Trophoblast cell (in vitro differentiated cells and primary cell): ENCODE data around the gene SLC7A6OS.
A peak's percentile ranks its signal among the peaks of the same experiment; 100 is the strongest.

Experiments used
- DNase-seq, 2 donors: peaks; one replicate each; pipeline ENCODE4 v3.0.0-alpha.2; 2016
- H2AFZ ChIP-seq: 2 replicates; pipeline ENCODE4 v1.6.1; 2013; ENCODE audit warnings: low read length, moderate library complexity, mild to moderate bottlenecking; ENCODE audit not compliant: insufficient read depth, poor library complexity
- H2AK5ac ChIP-seq: 2 replicates; pipeline ENCODE4 v1.6.1; 2013; ENCODE audit warnings: mild to moderate bottlenecking, low read length
- H2BK120ac ChIP-seq: 2 replicates; pipeline ENCODE4 v1.6.1; 2013; ENCODE audit warnings: low read length, mild to moderate bottlenecking, moderate library complexity; ENCODE audit not compliant: insufficient read depth, poor library complexity
- H2BK12ac ChIP-seq: 2 replicates; pipeline ENCODE4 v1.6.1; 2013; ENCODE audit warnings: mild to moderate bottlenecking, low read length, moderate library complexity
- H2BK5ac ChIP-seq: 2 replicates; pipeline ENCODE4 v1.6.1; 2013; ENCODE audit warnings: low read length, low read depth, moderate library complexity, mild to moderate bottlenecking; ENCODE audit not compliant: poor library complexity
- H3K14ac ChIP-seq: 2 replicates; pipeline ENCODE4 v1.6.1; 2013; ENCODE audit warnings: mild to moderate bottlenecking, low read length
- H3K18ac ChIP-seq: 2 replicates; pipeline ENCODE4 v1.6.1; 2013; ENCODE audit warnings: mild to moderate bottlenecking, low read length
- H3K23ac ChIP-seq: 2 replicates; pipeline ENCODE4 v1.6.1; 2013; ENCODE audit warnings: low read length
- H3K27ac ChIP-seq: 2 replicates; pipeline ENCODE4 v1.5.1; 2013; ENCODE audit warnings: low read depth, mild to moderate bottlenecking, inconsistent platforms, low read length, moderate library complexity
- H3K27me3 ChIP-seq: 2 replicates; pipeline ENCODE4 v1.6.1; 2013; ENCODE audit warnings: inconsistent platforms, mild to moderate bottlenecking, low read length, moderate library complexity; ENCODE audit not compliant: insufficient read depth
- H3K36me3 ChIP-seq, 2 experiments: 1 replicate in 1 of 2; 2 replicates in 1 of 2; pipeline ENCODE4 v1.6.1; 2013; ENCODE audit warnings: low read length in 2 of 2, mild to moderate bottlenecking in 2 of 2, moderate library complexity in 1 of 2; ENCODE audit not compliant: insufficient read depth in 2 of 2, control insufficient read depth in 1 of 2
- H3K4ac ChIP-seq: 2 replicates; pipeline ENCODE4 v1.6.1; 2013; ENCODE audit warnings: low read depth, mild to moderate bottlenecking, low read length, moderate library complexity
- H3K4me1 ChIP-seq, 2 experiments: 1 replicate in 1 of 2; 2 replicates in 1 of 2; pipeline ENCODE4 v1.6.1; 2013; ENCODE audit warnings: low read length in 2 of 2, mild to moderate bottlenecking in 2 of 2, moderate library complexity in 1 of 2; ENCODE audit not compliant: insufficient read depth in 2 of 2, control insufficient read depth in 1 of 2
- H3K4me2 ChIP-seq: 2 replicates; pipeline ENCODE4 v1.6.1; 2013; ENCODE audit warnings: inconsistent platforms, mild to moderate bottlenecking, low read length, moderate library complexity
- H3K4me3 ChIP-seq: 2 replicates; pipeline ENCODE4 v1.5.1; 2013; ENCODE audit warnings: mild to moderate bottlenecking, low read depth, low read length, inconsistent platforms
- H3K79me1 ChIP-seq: one replicate; pipeline ENCODE4 v1.6.1; 2013; ENCODE audit warnings: low read length
- H3K79me2 ChIP-seq: 2 replicates; pipeline ENCODE4 v1.6.1; 2013; ENCODE audit warnings: low read length, mild to moderate bottlenecking; ENCODE audit not compliant: control insufficient read depth, insufficient read depth, poor library complexity
- H3K9ac ChIP-seq: 2 replicates; pipeline ENCODE4 v1.6.1; 2013; ENCODE audit warnings: mild to moderate bottlenecking, low read length
- H3K9me3 ChIP-seq: 2 replicates; pipeline ENCODE4 v1.6.1; 2013; ENCODE audit warnings: low read depth, mild to moderate bottlenecking, control low read depth, inconsistent platforms, low read length; ENCODE audit not compliant: insufficient read depth
- H4K12ac ChIP-seq: 2 replicates; pipeline ENCODE4 v1.6.1; 2013; ENCODE audit warnings: low read depth, mild to moderate bottlenecking, low read length, moderate library complexity
- H4K8ac ChIP-seq: 2 replicates; pipeline ENCODE4 v1.6.1; 2013; ENCODE audit warnings: low read depth, mild to moderate bottlenecking, low read length, moderate library complexity
- H4K91ac ChIP-seq: one replicate; pipeline ENCODE4 v1.6.1; 2013; ENCODE audit warnings: low read depth, mild to moderate bottlenecking, low read length, moderate library complexity
- WGBS: extraction: QIAGEN DNeasy Blood & Tissue Kit; methylation state at CpG from one replicate; pipeline ENCODE4 v1.1.7; 2013; ENCODE audit warnings: missing lambda C conversion rate; ENCODE audit not compliant: insufficient read length, insufficient coverage; ENCODE audit errors: extremely low coverage; 5-methylcytosine and 5-hydroxymethylcytosine counted together

Gene SLC7A6OS

DNA sequence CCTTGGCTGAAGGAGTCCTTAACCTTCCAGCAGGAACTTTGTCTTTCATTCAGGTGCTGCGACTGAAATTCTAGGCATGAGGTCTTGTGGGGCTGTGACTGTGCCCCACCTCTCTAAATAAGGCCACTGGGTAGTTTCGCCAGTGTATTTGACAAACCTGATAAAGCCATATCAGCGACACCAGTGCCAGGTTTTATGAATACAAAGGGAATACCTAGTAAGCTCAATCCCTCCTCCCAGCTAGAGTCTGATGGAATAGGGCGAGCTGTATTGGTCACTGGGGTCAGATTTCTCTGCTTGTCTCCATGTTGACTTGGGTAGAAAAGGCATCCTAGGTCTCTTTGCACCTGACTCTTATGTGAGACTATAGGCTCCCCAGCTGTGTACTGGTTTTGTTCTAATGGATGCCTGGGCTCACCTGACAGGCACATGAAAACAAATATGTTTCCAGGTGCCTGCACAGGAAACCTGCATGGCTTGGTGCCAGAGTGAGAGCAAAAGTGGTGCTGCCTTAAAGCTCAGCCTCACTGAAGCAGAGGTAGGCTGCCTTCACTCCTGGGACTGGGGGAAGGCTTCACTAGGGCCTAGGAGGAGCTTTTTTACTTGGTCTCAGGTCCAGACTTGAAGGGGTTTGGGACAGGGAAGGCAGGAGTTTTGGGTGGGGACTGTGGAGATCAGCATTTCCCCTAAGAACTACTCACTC, 38.1 kb downstream of the SLC7A6OS start:
- H4K12ac ChIP-seq: peak overlapping the region; percentile 56
- H3K14ac ChIP-seq: peak overlapping the region; percentile 38
- peak overlapping the region; percentile 66 for H2BK5ac ChIP-seq
- H2AK5ac ChIP-seq: peak overlapping the region; percentile 63
- H3K27ac ChIP-seq: no peak overlapping the region
- H3K79me2 ChIP-seq: peaks cover 6% of the 10 kb centered on the region
- H3K36me3 ChIP-seq: peaks cover 18 to 30% of the 10 kb centered on the region in 2 experiments
- H2BK12ac ChIP-seq: peak overlapping the region; percentile 30
- peak overlapping the region; percentile 68 for H3K18ac ChIP-seq
- peak overlapping the region; percentile 48 for H4K91ac ChIP-seq
- peaks cover 5% of the 10 kb centered on the region for H3K79me1 ChIP-seq
- no peak overlapping the region for H3K4me2 ChIP-seq
- H3K27me3 ChIP-seq: no peaks in the 10 kb centered on the region
- no peak overlapping the region for H2AFZ ChIP-seq
- peak overlapping the region; percentile 35 for H2BK120ac ChIP-seq
- DNase-seq: no peak
- no peaks in the 10 kb centered on the region for H3K9me3 ChIP-seq
- peaks cover 4 to 7% of the 10 kb centered on the region in 2 experiments for H3K4me1 ChIP-seq
- no CpG with 5 or more reads among the region's 4 CpGs for WGBS
- peak overlapping the region; percentile 40 for H3K4ac ChIP-seq
- H3K23ac ChIP-seq: no peak overlapping the region
- H4K8ac ChIP-seq: peak overlapping the region; percentile 52
- H3K4me3 ChIP-seq: no peak overlapping the region
- peak overlapping the region; percentile 17 for H3K9ac ChIP-seq

DNA sequence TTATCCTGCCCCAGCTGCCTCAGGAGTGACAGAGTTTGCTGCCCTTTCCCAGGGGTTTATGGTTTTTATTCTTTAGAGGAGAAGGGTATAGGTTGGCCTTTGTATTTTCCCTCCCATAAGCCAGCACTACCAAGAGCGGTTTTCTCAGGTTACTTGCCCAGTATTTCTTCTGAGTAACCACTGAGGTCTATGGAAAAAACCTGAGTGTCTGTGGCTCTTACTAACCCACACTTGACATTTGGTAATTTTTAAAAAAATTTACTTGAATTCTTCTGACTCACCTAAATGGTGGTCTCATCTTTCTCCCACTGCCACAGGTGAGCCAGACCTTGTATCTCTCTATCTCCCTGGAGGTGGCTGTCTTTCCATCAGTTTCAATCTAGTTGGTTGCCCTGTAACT, 40.4 kb downstream of the SLC7A6OS start:
- H2AK5ac ChIP-seq: no peak overlapping the region
- no peak overlapping the region for H4K91ac ChIP-seq
- H3K14ac ChIP-seq: no peak overlapping the region
- no peak overlapping the region for H3K4me2 ChIP-seq
- H3K27ac ChIP-seq: no peak overlapping the region
- no CpG with 5 or more reads among the region's 1 CpG for WGBS
- H3K9ac ChIP-seq: no peak overlapping the region
- H3K27me3 ChIP-seq: no peaks in the 10 kb centered on the region
- peaks cover 8% of the 10 kb centered on the region for H3K79me2 ChIP-seq
- H3K4me1 ChIP-seq: peaks cover 6 to 10% of the 10 kb centered on the region in 2 experiments
- peaks cover 9% of the 10 kb centered on the region for H3K79me1 ChIP-seq
- no peak overlapping the region for H3K23ac ChIP-seq
- no peak overlapping the region for H2AFZ ChIP-seq
- H3K4ac ChIP-seq: peak overlapping the region; percentile 14
- H4K8ac ChIP-seq: peak overlapping the region; percentile 19
- H3K36me3 ChIP-seq: peaks cover 18 to 30% of the 10 kb centered on the region in 2 experiments
- no peak overlapping the region for H2BK12ac ChIP-seq
- H3K4me3 ChIP-seq: no peak overlapping the region
- H3K9me3 ChIP-seq: no peaks in the 10 kb centered on the region
- no peak for DNase-seq
- H4K12ac ChIP-seq: no peak overlapping the region
- no peak overlapping the region for H2BK5ac ChIP-seq
- no peak overlapping the region for H2BK120ac ChIP-seq
- no peak overlapping the region for H3K18ac ChIP-seq

DNA sequence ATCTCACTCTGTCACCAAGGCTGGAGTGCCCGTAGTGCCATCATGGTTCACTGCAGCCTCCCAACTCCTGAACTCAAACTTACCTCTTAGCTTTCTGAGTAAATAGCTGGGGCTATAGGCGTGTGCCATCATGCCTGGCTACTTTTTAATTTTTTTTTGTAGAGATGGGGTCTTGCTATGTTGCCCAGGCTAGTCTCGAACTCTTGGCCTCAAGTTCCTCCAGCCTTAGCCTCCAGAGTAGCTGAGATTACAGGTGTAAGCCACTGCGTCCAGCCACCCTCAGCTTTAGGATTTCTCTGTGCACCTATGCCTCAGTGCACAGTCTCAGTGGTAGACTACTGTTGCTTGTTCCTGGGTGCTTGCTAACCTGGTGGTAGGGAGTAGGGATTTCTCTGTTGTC, 41.0 kb downstream of the SLC7A6OS start:
- peak overlapping the region; percentile 19 for H4K8ac ChIP-seq
- no peak overlapping the region for H2BK5ac ChIP-seq
- peak overlapping the region; percentile 46 for H2BK12ac ChIP-seq
- no peak overlapping the region for H3K14ac ChIP-seq
- H3K18ac ChIP-seq: peak overlapping the region; percentile 57
- no peak overlapping the region for H3K27ac ChIP-seq
- no peak for DNase-seq
- H3K79me2 ChIP-seq: peaks cover 9% of the 10 kb centered on the region
- peaks cover 12% of the 10 kb centered on the region for H3K79me1 ChIP-seq
- no peak overlapping the region for H3K4me3 ChIP-seq
- H3K4me1 ChIP-seq: peaks cover 6 to 10% of the 10 kb centered on the region in 2 experiments
- H3K23ac ChIP-seq: peak overlapping the region; percentile 17
- H2AK5ac ChIP-seq: no peak overlapping the region
- H4K12ac ChIP-seq: no peak overlapping the region
- no peak overlapping the region for H4K91ac ChIP-seq
- H2BK120ac ChIP-seq: no peak overlapping the region
- H2AFZ ChIP-seq: no peak overlapping the region
- H3K27me3 ChIP-seq: no peaks in the 10 kb centered on the region
- peak overlapping the region; percentile 14 for H3K4ac ChIP-seq
- H3K36me3 ChIP-seq: peaks cover 14 to 26% of the 10 kb centered on the region in 2 experiments
- no CpG with 5 or more reads among the region's 4 CpGs for WGBS
- no peaks in the 10 kb centered on the region for H3K9me3 ChIP-seq
- H3K4me2 ChIP-seq: no peak overlapping the region
- no peak overlapping the region for H3K9ac ChIP-seq

DNA sequence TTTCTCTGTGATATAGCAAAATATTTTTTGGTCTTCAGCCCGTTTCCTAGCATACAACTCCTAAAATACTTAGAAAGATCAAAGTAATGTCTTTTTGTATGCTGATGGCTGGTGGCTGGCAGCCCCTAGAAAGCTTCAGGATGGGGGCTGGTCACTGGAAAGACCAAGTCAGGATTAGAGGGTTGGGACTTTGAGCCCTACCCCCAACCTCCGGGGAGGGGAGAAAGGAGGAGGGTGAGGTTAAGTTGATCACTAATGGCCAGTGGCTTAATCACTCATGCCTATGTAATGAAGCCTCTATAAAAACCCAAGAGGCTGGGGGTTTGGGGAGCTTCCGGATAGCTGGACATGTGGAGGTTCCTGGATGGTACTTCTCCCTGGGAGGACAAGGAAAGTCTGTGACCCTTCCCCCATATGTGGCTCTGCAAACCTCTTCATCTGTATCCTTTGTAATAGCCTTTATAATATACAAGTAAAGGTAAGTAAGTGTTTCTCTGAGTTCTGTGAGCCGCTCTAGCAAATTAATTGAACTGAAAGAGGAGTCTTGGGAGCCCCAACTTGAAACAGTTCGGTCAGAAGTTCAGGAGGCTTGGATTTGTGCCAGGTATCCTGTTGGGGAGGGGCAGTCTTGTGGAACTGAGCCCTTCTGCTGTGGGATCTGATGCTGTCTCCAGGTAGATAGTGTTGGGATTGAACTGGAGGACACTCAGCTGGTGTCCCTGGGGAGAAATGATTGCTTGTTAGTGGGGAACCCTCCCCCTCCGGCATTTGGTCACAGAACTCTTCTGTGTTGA, 42.9 kb downstream of the SLC7A6OS start:
- H3K79me2 ChIP-seq: peaks cover 17% of the 10 kb centered on the region
- H3K18ac ChIP-seq: no peak overlapping the region
- no peak overlapping the region for H3K9ac ChIP-seq
- peaks cover 22% of the 10 kb centered on the region for H3K79me1 ChIP-seq
- H4K91ac ChIP-seq: no peak overlapping the region
- H3K14ac ChIP-seq: no peak overlapping the region
- H2AK5ac ChIP-seq: no peak overlapping the region
- no peak overlapping the region for H3K4me3 ChIP-seq
- no peak overlapping the region for H3K4me2 ChIP-seq
- H3K4me1 ChIP-seq: peaks cover 8 to 15% of the 10 kb centered on the region in 2 experiments
- no peaks in the 10 kb centered on the region for H3K27me3 ChIP-seq
- no peak overlapping the region for H2AFZ ChIP-seq
- H3K27ac ChIP-seq: no peak overlapping the region
- H2BK12ac ChIP-seq: peak overlapping the region; percentile 15
- peak overlapping the region; percentile 66 for H3K4ac ChIP-seq
- no peak overlapping the region for H3K23ac ChIP-seq
- H2BK5ac ChIP-seq: no peak overlapping the region
- no peak overlapping the region for H2BK120ac ChIP-seq
- WGBS: no CpG with 5 or more reads among the region's 6 CpGs
- DNase-seq: no peak
- no peak overlapping the region for H4K12ac ChIP-seq
- H3K36me3 ChIP-seq: peaks cover 7 to 8% of the 10 kb centered on the region in 2 experiments
- H3K9me3 ChIP-seq: no peaks in the 10 kb centered on the region
- no peak overlapping the region for H4K8ac ChIP-seq
